Measurements from ENCODE around the gene ABHD17C. TPM values are rescaled to one million over a fixed set of nuclear protein-coding genes. Genes with fewer than 3 reads are reported as not detected.

ABHD17C gene
- polyA plus RNA-seq, 2 of the 4 experiments (the other 2 are of a cell fraction), result 14.0 to 23.7 TPM

DNA sequence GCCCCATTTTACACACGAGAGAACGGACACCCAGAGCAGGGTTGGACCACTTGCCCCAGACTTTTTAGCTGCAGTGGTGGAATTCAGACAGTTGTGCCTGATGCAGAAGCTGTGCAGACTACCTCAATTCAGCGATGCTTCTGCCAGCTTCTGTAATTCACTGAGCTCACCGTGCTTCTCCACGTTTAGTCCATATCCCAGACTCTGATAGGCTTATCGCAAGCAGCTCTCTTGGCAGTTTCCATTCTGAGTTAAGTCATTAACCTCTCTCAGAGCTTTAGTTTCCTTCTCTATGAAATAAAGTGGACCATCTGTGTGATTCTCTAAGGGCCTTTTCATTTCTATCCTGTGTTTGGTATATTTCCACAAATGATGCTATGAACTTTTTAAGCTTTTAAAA, 37.1 kb downstream of the ABHD17C start:
- WGBS (ENCODE audit: missing lambda C conversion rate), result 95% methylated on average over 6 of the region's 6 CpGs
- Histone ChIP-seq H3K9me3 (no peaks in the 10 kb centered on the region), H3K4me3 (no peak overlapping the region), H3K4me1 (no peaks in the 10 kb centered on the region), H3K4me2 (no peak overlapping the region), H3K27ac (no peak overlapping the region)
- TF ChIP-seq TFCP2L1 (CRISPR knock-in tag; IDR thresholded peaks at IDR 0.05) (no peak), CBX2 (IDR thresholded peaks at IDR 0.05; ENCODE audit: borderline replicate concordance, low read depth) (no peak), SMC3 (IDR thresholded peaks at IDR 0.05) (no peak), ZNF302 (CRISPR knock-in tag; IDR thresholded peaks at IDR 0.05) (no peak)
- DNase-seq (ENCODE audit: low read depth in 1 of 2, low spot score in 1 of 2) (no peak), FAIRE-seq (no peak), ATAC-seq (no peak)
- CTCF ChIA-PET, result interaction anchor here (1.1 to 2.2 kb wide), 3 partner anchors 44 to 238 kb away, joined by 3 to 10 read pairs (median 3); no protein-coding TSS in a partner anchor
- POLR2A ChIA-PET, result no interaction called here

DNA sequence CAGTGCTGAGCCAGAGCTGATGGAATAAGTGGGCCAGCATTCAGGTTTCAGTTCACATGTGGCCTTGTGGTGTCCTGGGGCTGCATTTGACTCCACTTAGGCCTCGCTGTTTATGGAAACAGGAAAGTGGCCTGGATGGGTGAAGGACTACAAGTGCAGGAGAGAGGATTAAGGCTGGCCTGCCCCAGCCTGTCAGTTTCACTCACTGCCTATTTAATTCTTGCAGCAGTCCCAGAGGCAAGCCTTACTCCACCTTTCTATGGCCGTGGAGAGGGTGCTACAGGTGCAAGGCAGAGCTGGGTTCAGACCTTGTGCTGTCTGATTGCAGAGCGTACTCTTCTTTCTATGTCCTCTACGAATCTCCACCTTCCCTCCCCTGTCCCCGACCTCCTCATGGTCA, 37.7 kb downstream of the ABHD17C start:
- Histone ChIP-seq H3K27ac (no peak overlapping the region), H3K9me3 (no peaks in the 10 kb centered on the region), H3K4me2 (no peak overlapping the region), H3K4me1 (no peaks in the 10 kb centered on the region), H3K4me3 (no peak overlapping the region)
- ATAC-seq (no peak), FAIRE-seq (no peak), DNase-seq (ENCODE audit: low read depth in 1 of 2, low spot score in 1 of 2) (no peak)
- ChIA-PET POLR2A (no interaction called here), CTCF (interaction anchor here (0.8 to 2.2 kb wide), 4 partner anchors 43 to 165 kb away, joined by 3 to 10 read pairs (median 4); partner anchors contain the start of gene CEMIP)
- TF ChIP-seq FOXS1 (CRISPR knock-in tag; IDR thresholded peaks at IDR 0.05) (no peak), MAZ (IDR thresholded peaks at IDR 0.05; ENCODE audit: borderline replicate concordance, low read depth, low read length) (no peak), RFX5 (IDR thresholded peaks at IDR 0.05) (no peak), NFE2L2 (conservative IDR thresholded peaks at IDR 0.05; ENCODE audit: low read length) (no peak), TP53 (CRISPR knock-in tag; IDR thresholded peaks at IDR 0.05) (no peak), RCOR1 (IDR thresholded peaks at IDR 0.05; ENCODE audit: low read depth, low read length) (no peak), POLR2AphosphoS2 (conservative IDR thresholded peaks at IDR 0.05; ENCODE audit: low read length) (no peak), KDM5A (IDR thresholded peaks at IDR 0.05) (no peak), CBX2 (IDR thresholded peaks at IDR 0.05; ENCODE audit: borderline replicate concordance, low read depth) (no peak), HOXB13 (CRISPR knock-in tag; IDR thresholded peaks at IDR 0.05; ENCODE audit: low read depth) (no peak), SREBF2 (IDR thresholded peaks at IDR 0.05) (no peak), NR3C1 (IDR thresholded peaks at IDR 0.05) (no peak), RAD21 (conservative IDR thresholded peaks at IDR 0.05 in 1 of 2, IDR thresholded peaks at IDR 0.05 in 1 of 2) (no peak), FOSB (CRISPR knock-in tag; IDR thresholded peaks at IDR 0.05) (no peak), FOSL2 (IDR thresholded peaks at IDR 0.05) (no peak), FOSL2 (CRISPR knock-in tag; IDR thresholded peaks at IDR 0.05) (no peak), NPAS2 (CRISPR knock-in tag; IDR thresholded peaks at IDR 0.05; ENCODE audit: borderline replicate concordance) (no peak), JUN (IDR thresholded peaks at IDR 0.05) (no peak), CEBPB (IDR thresholded peaks at IDR 0.05) (no peak)
- TF ChIP-seq, protein P1, sequence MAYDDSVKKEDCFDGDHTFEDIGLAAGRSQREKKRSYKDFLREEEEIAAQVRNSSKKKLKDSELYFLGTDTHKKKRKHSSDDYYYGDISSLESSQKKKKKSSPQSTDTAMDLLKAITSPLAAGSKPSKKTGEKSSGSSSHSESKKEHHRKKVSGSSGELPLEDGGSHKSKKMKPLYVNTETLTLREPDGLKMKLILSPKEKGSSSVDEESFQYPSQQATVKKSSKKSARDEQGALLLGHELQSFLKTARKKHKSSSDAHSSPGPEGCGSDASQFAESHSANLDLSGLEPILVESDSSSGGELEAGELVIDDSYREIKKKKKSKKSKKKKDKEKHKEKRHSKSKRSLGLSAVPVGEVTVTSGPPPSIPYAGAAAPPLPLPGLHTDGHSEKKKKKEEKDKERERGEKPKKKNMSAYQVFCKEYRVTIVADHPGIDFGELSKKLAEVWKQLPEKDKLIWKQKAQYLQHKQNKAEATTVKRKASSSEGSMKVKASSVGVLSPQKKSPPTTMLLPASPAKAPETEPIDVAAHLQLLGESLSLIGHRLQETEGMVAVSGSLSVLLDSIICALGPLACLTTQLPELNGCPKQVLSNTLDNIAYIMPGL (CRISPR knock-in tag; IDR thresholded peaks at IDR 0.05; ENCODE audit: borderline replicate concordance), result no peak
- 78% methylated on average over 5 of the region's 5 CpGs for WGBS (ENCODE audit: missing lambda C conversion rate)

DNA sequence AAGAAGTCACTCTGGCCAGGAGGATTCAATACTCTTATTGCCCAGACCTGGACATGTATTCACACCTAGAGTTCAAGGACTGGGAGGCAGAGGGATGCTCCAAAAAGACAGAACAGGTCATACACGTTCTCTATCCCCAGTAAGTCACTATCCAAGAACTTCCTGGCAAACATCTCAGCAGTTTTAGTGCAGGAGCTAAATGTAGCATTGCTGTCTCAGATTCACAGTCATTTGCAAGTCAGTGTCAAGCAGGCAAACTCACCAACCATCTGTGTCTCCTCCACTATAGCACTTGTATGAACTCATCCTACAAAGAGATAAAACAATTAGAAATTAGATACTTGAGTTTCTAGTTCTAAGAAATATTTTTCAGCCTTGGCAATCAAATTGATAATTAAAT, 38.4 kb downstream of the ABHD17C start:
- no peak overlapping the region for H3K4me2 ChIP-seq
- ATAC-seq (no peak), DNase-seq (ENCODE audit: low read depth in 1 of 2, low spot score in 1 of 2) (no peak), FAIRE-seq (no peak)
- CTCF ChIA-PET, result interaction anchor here (0.8 to 2.2 kb wide), 4 partner anchors 43 to 166 kb away, joined by 3 to 10 read pairs (median 4); partner anchors contain the start of gene CEMIP
- POLR2A ChIA-PET, result no interaction called here
- no peak for TF ChIP-seq JUN (IDR thresholded peaks at IDR 0.05)
- no peak for TF ChIP-seq RAD21 (conservative IDR thresholded peaks at IDR 0.05 in 1 of 2, IDR thresholded peaks at IDR 0.05 in 1 of 2)
- 50% methylated on average over 1 of the region's 1 CpG for WGBS (ENCODE audit: missing lambda C conversion rate)
- H3K4me1 ChIP-seq, result no peaks in the 10 kb centered on the region
- H3K4me3 ChIP-seq, result no peak overlapping the region
- no peaks in the 10 kb centered on the region for H3K9me3 ChIP-seq
- no peak overlapping the region for H3K27ac ChIP-seq

Data from A549 (cell line).